ENCODE data around the gene POLR1H. TPM values are rescaled to one million over a fixed set of nuclear protein-coding genes. Genes with fewer than 3 reads are reported as not detected.

Gene POLR1H
- total RNA-seq, 1 donor = 20.3 TPM

DNA sequence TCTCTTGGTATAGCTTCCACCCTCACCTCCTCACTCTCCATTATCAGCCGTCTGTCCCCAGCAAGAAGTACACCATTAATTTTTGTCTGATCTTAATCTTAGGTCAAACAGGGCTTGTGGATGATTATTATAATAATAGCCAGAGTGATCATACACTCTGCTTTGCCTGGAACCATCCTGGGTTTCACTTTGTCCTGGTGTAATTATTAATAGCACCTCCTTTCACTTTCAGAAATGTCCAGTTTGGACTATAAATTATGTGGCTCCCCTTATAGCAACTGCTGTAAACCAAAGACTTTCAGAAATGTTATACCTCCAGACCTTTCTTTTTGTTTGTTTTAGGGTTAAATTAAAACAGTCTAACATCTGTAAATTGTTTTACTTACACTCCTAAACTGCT is 52.8 kb downstream of the POLR1H start:
- TF ChIP-seq, protein P1, sequence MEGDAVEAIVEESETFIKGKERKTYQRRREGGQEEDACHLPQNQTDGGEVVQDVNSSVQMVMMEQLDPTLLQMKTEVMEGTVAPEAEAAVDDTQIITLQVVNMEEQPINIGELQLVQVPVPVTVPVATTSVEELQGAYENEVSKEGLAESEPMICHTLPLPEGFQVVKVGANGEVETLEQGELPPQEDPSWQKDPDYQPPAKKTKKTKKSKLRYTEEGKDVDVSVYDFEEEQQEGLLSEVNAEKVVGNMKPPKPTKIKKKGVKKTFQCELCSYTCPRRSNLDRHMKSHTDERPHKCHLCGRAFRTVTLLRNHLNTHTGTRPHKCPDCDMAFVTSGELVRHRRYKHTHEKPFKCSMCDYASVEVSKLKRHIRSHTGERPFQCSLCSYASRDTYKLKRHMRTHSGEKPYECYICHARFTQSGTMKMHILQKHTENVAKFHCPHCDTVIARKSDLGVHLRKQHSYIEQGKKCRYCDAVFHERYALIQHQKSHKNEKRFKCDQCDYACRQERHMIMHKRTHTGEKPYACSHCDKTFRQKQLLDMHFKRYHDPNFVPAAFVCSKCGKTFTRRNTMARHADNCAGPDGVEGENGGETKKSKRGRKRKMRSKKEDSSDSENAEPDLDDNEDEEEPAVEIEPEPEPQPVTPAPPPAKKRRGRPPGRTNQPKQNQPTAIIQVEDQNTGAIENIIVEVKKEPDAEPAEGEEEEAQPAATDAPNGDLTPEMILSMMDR (IDR thresholded peaks at IDR 0.05; ENCODE audit: insufficient read depth, low read depth, low read length) = no peak
- no peak overlapping the region for H3K4me3 ChIP-seq (ENCODE audit: low read depth, low read length)
- DNase-seq (ENCODE audit: low read depth) = no peak

Small RNA genes lying within 50 kb of the gene (small RNA-seq; reads per million reads assigned to genes)
- not detected for gene RF02218
- not detected for gene RF02219
- gene RF02220 = not detected

Other genes starting within 250 kb of the POLR1H start
- gene HLA-G, start 233.4 kb upstream of the POLR1H start, total RNA-seq = not detected in 2 replicates
- gene HLA-A, start 118.7 kb upstream of the POLR1H start, total RNA-seq = 325 and 421 TPM in 2 replicates
- gene PPP1R11, start 5.9 kb downstream of the POLR1H start, total RNA-seq = 23.7 and 33.2 TPM in 2 replicates
- not detected in 2 replicates for gene RNF39, start 14.5 kb downstream of the POLR1H start, total RNA-seq
- not detected in 2 replicates for gene TRIM31, start 51.8 kb downstream of the POLR1H start, total RNA-seq
- gene TRIM40, start 74.9 kb downstream of the POLR1H start, total RNA-seq = not detected in 2 replicates
- not detected in 2 replicates for gene TRIM10, start 99.9 kb downstream of the POLR1H start, total RNA-seq
- not detected in 2 replicates for gene TRIM15, start 102.3 kb downstream of the POLR1H start, total RNA-seq
- 20.9 and 21.2 TPM in 2 replicates for gene TRIM26, start 152.1 kb downstream of the POLR1H start, total RNA-seq